Thyroid gland (tissue), 4 donors: ENCODE measurements around the gene AATF.

Experiments
- POLR2A ChIP-seq, 2 donors: fragments of 450-650 bp; IDR thresholded peaks; one replicate each; pipeline ENCODE4 v1.6.1; 2017; ENCODE audit warnings: antibody characterized with exemption in 2 of 2, mild to moderate bottlenecking in 2 of 2, moderate library complexity in 1 of 2
- TF ChIP-seq, protein P1 (sequence below), 6 experiments: fragments of 200-600 bp in 3 of 6; fragments of 450-650 bp in 3 of 6; sonication (generic) in 3 of 6; IDR thresholded peaks; one replicate each; pipeline ENCODE4 v1.5.1; 2016 to 2019; ENCODE audit warnings: antibody characterized with exemption in 6 of 6, mild to moderate bottlenecking in 2 of 6, inconsistent platforms in 1 of 6, moderate library complexity in 1 of 6

- no peak for TF ChIP-seq POLR2A (IDR thresholded peaks at IDR 0.05)
- TF ChIP-seq, protein P1, sequence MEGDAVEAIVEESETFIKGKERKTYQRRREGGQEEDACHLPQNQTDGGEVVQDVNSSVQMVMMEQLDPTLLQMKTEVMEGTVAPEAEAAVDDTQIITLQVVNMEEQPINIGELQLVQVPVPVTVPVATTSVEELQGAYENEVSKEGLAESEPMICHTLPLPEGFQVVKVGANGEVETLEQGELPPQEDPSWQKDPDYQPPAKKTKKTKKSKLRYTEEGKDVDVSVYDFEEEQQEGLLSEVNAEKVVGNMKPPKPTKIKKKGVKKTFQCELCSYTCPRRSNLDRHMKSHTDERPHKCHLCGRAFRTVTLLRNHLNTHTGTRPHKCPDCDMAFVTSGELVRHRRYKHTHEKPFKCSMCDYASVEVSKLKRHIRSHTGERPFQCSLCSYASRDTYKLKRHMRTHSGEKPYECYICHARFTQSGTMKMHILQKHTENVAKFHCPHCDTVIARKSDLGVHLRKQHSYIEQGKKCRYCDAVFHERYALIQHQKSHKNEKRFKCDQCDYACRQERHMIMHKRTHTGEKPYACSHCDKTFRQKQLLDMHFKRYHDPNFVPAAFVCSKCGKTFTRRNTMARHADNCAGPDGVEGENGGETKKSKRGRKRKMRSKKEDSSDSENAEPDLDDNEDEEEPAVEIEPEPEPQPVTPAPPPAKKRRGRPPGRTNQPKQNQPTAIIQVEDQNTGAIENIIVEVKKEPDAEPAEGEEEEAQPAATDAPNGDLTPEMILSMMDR (IDR thresholded peaks at IDR 0.05) = no peak
These were observed 103.1 kb downstream of the AATF start for GRCh38 chr17:37051833-37052232.
